Measurements from ENCODE around the gene NANOS2.
"Not testable (repeated sequence)": the region's sequence is repeated elsewhere in the genome, so short reads cannot be mapped to it uniquely, and the experiment has no call there.

NANOS2 gene

DNA sequence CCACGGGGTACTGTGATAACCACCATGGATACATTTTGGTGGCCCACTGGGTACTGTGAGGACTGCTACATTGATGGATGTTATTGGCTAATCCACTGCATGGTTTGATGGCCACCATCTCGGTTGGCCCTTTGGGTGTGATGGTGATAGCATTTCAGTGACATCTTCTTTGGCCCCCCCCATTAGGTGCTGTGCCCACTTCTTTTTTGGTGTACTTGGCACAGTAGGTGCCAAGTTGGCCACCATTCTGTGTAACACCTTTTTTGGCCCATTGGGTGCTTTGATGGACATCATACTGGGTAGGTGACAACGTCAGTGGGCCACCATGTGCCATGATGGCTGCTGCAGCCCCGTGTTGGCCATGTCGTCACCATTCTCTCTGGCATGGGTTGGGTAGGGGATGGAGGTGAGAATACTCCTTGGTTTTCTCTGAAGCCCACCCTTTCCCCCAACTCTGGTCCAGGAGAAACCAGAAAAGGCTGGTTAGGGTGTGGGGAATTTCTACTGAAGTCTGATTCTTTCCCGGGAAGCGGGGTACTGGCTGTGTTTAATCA, 41.3 kb downstream of the NANOS2 start:
- no peak for DNase-seq

- no peak for DNase-seq
Measured at GRCh38 chr19:45872095-45872919, 42.3 kb downstream of the NANOS2 start.

DNA sequence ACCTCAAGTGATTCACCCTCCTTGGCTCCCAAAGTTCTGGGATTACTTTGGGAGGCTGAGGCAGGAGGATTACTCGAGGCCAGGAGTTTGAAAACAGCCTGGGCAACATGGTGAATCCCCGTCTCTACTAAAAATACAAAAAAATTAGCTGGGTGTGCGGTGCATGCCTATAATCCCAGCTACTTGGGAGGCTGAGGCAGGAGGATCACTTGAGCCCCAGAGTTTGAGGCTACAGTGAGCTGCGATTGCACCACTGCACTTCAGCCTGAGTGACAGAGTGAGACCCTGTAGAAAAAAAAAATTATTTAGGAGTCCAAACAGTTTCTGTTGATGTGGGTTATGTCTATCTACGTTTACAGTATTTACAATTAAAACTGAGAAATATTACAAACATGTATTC, 43.8 kb downstream of the NANOS2 start:
- DNase-seq, result no peak

- not testable (repeated sequence) for DNase-seq
Measured at GRCh38 chr19:45867241-45867640, 47.3 kb downstream of the NANOS2 start.

DNA sequence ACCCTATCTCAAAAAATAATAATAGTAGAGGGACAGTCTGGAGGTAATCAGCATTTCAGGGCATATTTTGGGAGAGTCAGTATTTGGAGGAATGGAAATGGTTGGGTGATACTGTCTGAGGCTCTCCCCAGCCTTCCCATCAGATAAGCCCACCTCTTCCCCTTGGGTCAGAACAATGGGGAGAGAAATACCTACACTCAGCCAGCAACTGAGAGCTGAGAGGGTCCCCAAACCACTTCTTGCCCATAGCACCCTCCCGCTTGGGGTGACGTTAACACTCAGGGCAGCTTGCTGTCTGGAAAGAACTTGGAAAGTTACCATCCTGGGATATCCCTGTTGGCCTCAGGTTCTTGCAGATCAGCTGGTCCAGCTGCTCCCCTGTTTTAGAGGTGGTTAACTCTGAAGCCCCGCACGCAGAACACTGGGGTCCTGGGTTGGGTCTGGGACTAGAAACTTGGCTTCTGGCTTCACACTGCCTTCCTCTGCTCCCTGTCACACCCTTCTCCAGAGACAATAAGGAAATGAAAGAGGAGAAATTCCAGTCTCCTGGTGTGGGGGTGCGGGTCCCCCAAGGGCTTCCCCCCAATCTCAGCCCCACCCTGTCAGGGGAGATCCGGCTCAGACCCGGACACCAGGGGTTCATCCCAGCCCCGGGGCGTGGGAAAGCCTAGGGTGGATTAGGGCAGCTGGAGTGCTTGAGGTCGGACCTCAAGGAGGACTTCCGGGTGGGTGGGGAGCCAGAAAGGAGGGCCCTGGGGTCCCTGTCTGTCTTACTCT, 48.0 kb downstream of the NANOS2 start:
- no peak for DNase-seq

GRCh38 chr19:45865269-45865948, 49.2 kb downstream of the NANOS2 start:
- no peak for DNase-seq

GRCh38 chr19:45864629-45865082, 49.9 kb downstream of the NANOS2 start:
- no peak for DNase-seq

DNA sequence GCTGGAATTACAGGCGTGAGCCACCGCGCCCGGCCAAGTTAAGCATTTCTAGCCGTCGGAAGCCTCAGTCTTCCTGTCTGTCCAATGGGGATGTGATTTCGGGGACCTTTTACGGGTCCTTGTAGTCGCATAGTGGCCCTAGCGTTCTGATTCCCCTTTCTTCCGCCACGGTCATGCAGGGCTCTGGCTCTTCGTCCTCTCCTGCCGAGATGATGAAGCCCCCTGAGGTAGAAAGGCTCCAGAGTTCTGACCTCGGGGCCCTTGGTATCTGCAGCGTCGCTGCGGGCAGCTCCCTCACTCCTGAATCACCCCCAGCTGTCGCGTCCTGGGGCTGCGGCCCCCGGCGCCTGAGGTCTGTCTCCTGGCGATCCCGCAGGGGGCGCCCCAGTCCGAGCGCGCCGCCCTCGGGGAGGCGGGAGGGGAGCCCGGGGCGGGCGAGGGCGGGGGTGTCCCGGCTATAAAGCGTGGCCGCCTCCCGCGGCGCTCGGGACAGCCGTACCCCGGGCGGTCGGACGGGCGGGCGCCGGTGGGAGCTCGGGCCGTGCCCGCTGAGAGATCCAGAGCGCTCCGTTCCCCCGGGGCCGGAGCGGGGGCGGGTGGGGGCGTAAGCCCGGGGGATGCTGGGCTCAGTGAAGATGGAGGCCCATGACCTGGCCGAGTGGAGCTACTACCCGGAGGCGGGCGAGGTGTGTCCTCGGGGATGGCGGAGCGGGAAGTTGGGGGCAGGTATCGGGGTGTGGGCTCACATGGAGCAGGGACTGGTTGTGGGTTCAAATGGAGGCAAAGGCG, 50.5 kb downstream of the NANOS2 start, which contains the start of gene FOXA3:
Gene FOXA3, plus strand, starts transcription at position 487 of the 789 bp plus-strand sequence. Its CDS starts 131 bp downstream, at position 618.
- DNase-seq, result peak; percentile 73

GRCh38 chr19:45863335-45863839, 51.2 kb downstream of the NANOS2 start:
- DNase-seq, result no peak
